ENCODE measurements around the gene ZBTB21. TPM values are rescaled to one million over a fixed set of nuclear protein-coding genes. Genes with fewer than 3 reads are reported as not detected.

ZBTB21 gene
- total RNA-seq, 1 donor from 2014 or later = 21.2 TPM

DNA sequence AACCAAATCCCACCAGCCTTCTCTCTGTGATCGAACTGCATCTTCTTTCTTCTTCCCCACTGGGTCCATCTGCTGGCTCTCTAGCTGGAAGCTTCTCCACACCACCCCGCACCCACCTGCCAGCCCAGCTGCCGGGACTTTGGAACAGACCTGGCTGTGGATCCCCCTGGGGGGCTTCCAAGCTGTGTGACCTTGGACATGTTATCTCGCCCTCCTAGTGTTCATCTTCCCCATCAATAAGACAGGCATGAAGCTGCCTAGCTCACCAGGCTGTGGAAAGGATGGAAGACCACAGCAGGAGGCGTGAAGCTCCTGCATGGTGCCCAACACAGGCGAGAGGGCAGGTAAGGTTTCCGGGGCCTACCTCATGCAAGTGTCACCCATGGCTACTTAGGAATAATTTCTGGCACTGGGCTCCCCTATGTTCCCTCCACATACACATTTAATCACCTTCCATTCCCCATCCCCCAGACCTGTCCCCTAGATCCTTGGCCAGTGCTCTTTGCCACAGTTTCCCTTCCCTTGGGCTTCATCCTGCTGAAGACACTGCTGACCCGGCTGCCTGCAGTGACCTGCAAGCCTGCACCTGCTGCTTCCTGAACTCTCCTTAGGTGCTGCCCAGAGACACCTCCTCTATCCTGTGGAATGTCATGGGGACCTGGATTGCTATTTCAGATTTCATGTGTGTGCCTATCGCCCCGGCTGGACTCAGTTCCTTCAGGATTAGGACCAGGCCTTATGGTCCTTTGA is 43.1 kb downstream of the ZBTB21 start:
- peaks cover 13% of the 10 kb centered on the region for H3K27me3 Mint-ChIP-seq (ENCODE audit: low read depth)
- TF ChIP-seq, protein P1, sequence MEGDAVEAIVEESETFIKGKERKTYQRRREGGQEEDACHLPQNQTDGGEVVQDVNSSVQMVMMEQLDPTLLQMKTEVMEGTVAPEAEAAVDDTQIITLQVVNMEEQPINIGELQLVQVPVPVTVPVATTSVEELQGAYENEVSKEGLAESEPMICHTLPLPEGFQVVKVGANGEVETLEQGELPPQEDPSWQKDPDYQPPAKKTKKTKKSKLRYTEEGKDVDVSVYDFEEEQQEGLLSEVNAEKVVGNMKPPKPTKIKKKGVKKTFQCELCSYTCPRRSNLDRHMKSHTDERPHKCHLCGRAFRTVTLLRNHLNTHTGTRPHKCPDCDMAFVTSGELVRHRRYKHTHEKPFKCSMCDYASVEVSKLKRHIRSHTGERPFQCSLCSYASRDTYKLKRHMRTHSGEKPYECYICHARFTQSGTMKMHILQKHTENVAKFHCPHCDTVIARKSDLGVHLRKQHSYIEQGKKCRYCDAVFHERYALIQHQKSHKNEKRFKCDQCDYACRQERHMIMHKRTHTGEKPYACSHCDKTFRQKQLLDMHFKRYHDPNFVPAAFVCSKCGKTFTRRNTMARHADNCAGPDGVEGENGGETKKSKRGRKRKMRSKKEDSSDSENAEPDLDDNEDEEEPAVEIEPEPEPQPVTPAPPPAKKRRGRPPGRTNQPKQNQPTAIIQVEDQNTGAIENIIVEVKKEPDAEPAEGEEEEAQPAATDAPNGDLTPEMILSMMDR (IDR thresholded peaks at IDR 0.05) = no peak
- H3K27ac Mint-ChIP-seq (ENCODE audit: unreplicated experiment) = no peak overlapping the region
- H3K4me1 Mint-ChIP-seq (ENCODE audit: low read depth) = peaks cover 5% of the 10 kb centered on the region
- H3K9me3 Mint-ChIP-seq (ENCODE audit: low read depth) = no peaks in the 10 kb centered on the region
- DNase-seq (ENCODE audit: low spot score) = peak; percentile 52
- H3K4me3 Mint-ChIP-seq (ENCODE audit: unreplicated experiment) = no peak overlapping the region
- no peaks in the 10 kb centered on the region for H3K36me3 Mint-ChIP-seq (ENCODE audit: low read depth)

DNA sequence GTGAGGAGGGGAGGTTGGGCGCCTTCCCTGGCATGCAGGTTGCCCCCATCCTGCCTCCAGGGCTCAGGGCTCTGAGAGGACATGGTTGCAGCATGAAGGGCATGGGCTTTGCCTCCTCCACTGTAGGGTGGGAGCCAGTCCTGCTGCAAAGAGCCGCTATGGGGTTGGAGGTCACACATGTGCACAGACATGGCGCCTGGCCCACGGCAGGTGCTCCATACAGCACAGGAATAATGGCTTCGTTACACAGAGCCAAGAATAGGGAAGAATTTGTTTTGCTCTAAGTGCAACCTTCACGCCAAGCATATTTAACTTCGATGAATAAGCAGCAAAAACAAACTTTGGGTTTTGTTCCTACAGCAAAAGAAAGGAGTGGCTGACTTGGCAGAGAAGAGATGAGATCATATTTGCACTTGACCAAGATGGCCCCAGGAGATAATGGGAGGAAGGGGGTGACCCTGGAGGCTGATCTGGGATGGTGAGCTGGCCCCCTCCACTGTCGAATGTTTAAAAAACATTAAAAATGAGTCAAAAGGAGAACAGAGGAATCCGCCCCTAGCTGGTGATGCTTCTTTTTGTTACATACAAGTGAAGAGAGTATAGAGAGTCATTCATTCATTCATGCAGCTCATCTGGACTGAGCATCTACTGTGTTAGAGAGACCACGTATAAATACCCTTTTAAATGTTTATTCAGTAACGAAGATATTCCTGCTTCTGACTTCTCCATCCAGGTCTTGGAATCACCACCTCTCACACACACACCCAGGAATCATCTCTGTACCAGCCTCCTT is 43.9 kb downstream of the ZBTB21 start:
- Mint-ChIP-seq H3K36me3 (ENCODE audit: low read depth) (no peaks in the 10 kb centered on the region), H3K27ac (ENCODE audit: unreplicated experiment) (no peak overlapping the region), H3K4me1 (ENCODE audit: low read depth) (peaks cover 5% of the 10 kb centered on the region), H3K9me3 (ENCODE audit: low read depth) (no peaks in the 10 kb centered on the region), H3K4me3 (ENCODE audit: unreplicated experiment) (no peak overlapping the region), H3K27me3 (ENCODE audit: low read depth) (peaks cover 14% of the 10 kb centered on the region)
- peak; percentile 61 for DNase-seq (ENCODE audit: low spot score)
- TF ChIP-seq, protein P1 (IDR thresholded peaks at IDR 0.05) = no peak

DNA sequence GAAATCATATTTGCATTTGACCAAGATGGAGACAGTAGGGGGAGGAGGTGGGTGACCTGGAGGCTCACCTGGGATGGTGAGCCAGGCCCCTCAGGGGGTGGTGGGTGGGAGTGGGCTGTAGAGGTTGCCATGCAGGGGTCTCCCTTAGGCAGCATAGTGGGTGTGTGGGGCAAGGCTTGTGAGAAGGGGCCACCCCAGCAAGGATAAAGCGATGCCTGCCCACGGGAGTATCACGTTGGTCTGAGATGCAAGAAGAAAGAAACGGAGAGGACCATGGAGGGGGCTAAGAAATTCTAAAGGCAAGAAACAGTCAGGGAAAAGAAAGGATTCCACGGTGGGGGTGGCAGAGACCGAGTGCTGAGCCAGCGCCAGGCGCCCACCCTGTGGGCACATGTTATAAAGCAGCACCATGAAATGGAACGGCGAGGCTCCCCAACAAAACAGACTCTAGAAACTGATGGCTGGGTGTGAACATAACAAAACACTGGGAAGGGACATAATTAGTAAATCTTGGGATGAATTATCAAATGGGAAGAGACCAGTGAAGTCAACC is 44.6 kb downstream of the ZBTB21 start:
- Mint-ChIP-seq H3K9me3 (ENCODE audit: low read depth) (no peaks in the 10 kb centered on the region), H3K4me3 (ENCODE audit: unreplicated experiment) (no peak overlapping the region), H3K27ac (ENCODE audit: unreplicated experiment) (no peak overlapping the region), H3K36me3 (ENCODE audit: low read depth) (no peaks in the 10 kb centered on the region), H3K4me1 (ENCODE audit: low read depth) (peaks cover 5% of the 10 kb centered on the region), H3K27me3 (ENCODE audit: low read depth) (peaks cover 16% of the 10 kb centered on the region)
- DNase-seq (ENCODE audit: low spot score) = peak; percentile 36
- TF ChIP-seq, protein P1 (IDR thresholded peaks at IDR 0.05) = no peak

DNA sequence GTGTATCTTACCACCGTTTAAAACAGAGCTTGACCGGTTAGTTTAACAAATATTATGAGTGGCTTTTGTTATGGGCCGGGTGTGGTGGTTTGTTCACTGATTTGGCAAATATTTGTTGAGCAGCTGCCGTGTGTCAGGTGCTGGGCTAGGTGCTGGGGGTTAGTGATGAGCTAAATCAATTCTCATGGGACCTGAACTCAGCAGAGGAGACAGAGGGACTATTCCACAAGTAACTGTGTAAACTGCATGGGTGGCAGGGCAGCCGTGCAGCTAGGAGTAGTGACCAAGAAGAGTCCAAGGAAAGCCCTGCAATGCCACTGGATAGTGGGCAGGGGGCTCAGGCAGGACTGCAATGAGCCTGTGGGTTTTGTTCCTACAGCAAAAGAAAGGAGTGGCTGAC is 45.1 kb downstream of the ZBTB21 start:
- Mint-ChIP-seq H3K4me3 (ENCODE audit: unreplicated experiment) (no peak overlapping the region), H3K36me3 (ENCODE audit: low read depth) (no peaks in the 10 kb centered on the region), H3K9me3 (ENCODE audit: low read depth) (no peaks in the 10 kb centered on the region), H3K27me3 (ENCODE audit: low read depth) (peaks cover 16% of the 10 kb centered on the region), H3K4me1 (ENCODE audit: low read depth) (peaks cover 5% of the 10 kb centered on the region), H3K27ac (ENCODE audit: unreplicated experiment) (no peak overlapping the region)
- TF ChIP-seq, protein P1 (IDR thresholded peaks at IDR 0.05) = no peak
- peak; percentile 43 for DNase-seq (ENCODE audit: low spot score)

DNA sequence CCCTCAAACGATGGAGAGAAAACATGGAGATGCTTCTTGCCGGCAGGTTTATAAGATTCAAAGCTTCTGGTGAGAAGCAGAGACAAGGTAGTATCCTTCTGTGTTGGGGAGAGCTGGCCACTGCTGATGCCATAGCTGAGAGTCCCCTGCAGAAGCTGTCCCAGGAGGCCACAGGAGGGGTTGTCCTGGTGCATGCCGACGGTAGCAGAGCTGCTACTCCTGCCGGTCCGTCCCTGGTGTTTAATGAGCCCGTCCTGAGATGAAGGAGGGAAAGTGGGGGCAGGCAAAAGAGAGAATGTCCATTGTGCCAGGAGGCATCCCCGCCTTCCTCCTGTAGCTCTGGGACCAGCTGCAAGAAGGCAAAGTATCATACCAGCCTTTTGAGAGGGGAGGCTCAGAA is 46.0 kb downstream of the ZBTB21 start:
- peaks cover 5% of the 10 kb centered on the region for H3K4me1 Mint-ChIP-seq (ENCODE audit: low read depth)
- DNase-seq (ENCODE audit: low spot score) = peak; percentile 68
- TF ChIP-seq, protein P1 (IDR thresholded peaks at IDR 0.05) = no peak
- no peak overlapping the region for H3K27ac Mint-ChIP-seq (ENCODE audit: unreplicated experiment)
- no peaks in the 10 kb centered on the region for H3K36me3 Mint-ChIP-seq (ENCODE audit: low read depth)
- peaks cover 15% of the 10 kb centered on the region for H3K27me3 Mint-ChIP-seq (ENCODE audit: low read depth)
- H3K4me3 Mint-ChIP-seq (ENCODE audit: unreplicated experiment) = no peak overlapping the region
- H3K9me3 Mint-ChIP-seq (ENCODE audit: low read depth) = no peaks in the 10 kb centered on the region

Measured in chondrocyte (in vitro differentiated cells).